CD4-positive, alpha-beta T cell treated with Interleukin-4 for 1 hour (primary cell): ENCODE data around the gene REXO2.
A peak's percentile ranks its signal among the peaks of the same experiment; 100 is the strongest.

ENCODE experiments used
- DNase-seq, 2 donors: peaks; one replicate each; pipeline ENCODE4 v3.0.0-alpha.2; 2020 to 2022

REXO2 gene

DNA sequence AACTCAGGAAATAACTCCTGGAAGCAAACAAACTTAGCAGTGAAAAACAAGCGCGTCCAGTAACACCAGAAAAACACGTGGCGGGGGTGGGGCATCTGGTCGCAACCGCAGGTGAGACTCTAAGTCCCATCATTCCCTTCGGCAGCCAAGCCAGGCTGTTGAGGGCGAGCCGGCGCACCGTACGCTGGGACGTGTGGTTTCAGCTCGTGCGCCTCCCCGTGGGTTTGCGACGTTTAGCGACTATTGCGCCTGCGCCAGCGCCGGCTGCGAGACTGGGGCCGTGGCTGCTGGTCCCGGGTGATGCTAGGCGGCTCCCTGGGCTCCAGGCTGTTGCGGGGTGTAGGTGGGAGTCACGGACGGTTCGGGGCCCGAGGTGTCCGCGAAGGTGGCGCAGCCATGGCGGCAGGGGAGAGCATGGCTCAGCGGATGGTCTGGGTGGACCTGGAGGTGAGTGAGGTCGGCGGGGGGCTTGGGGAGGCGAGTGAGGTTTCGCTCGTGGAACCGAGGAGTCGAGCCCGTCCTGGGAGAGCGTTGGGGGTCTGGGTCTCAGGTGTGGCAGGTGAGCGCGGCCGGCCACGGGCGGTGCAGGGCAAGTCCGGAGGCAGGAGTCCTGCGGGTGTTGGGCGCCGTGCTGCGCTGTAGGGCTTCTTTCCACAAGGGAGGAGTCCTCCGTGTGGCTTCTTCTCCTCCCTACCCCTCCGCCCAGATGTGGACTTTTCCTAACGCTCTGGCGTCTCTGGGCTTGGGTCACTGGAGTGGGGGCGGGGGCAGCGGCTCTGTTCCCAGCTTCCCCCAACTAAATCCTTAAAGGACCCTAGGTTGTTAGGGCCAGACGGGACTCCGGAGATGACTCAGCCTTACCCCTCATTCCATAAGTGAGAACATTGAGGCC lies at the start of gene REXO2:
REXO2 (plus strand) TSS at position 239 of the 892 bp plus-strand sequence; CDS start at position 301, 62 bp downstream.
- peak; percentile 95 for DNase-seq

DNA sequence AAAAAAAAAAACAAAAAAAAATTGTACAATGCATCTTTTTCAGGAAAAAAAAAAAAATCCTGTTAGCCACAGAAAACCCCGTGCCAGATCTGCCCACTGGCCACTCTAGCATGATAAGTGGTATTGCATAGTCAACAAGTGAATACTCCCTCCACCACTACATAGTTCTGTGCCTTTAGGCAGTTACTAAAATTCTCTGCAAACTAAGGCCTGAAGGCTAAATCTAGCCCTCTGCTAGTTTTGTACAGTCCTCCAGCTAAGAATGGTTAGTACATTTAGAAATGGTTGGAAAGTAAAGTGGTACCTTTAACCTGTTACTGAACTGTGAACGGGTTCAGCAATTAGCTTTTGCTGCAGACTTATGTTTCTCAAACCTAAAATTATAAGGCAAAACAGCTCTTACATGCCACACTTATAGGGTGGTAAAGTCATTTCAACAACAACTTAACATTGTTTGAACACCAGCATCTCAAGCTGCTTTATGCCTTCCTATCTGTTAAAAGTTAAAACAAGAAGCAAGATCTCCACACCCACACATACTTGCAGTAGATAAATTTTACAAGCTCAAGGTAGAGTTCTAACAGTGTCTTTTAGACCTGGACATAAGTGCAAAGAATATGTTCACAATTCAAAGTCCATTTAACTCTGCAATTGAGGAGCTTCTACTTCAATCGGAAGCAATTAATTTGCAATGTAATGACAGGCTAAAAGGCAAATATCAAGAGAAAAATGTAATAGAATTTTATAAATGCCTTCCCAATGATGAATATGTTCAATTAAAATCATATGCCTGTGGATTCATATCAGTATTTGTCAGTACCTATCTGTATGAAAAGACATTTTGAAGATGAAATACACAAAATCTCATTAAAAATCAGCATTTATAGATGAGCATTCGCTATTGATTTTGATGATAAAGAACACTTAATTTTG lies 46.3 kb upstream of the REXO2 start:
- DNase-seq, result no peak

DNA sequence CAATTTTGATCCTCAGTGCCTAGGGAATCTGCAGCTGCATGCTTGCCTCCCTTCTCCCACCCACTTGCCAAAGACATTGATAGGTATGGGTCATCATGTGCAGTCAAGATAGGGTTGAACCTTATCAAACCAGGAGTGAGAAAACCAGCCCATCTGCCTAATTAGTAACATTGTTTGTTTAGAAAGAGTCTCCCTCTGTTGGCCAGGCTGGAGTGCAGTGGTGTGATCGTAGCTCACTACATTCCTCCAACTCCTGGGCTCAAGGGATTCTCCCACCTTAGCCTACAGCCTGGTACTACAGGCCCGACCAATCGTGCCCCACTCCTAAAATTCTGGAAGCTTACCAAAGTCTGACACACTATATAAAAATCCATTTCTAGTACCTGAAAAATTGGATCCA lies 43.5 kb upstream of the REXO2 start:
- DNase-seq, result no peak

DNA sequence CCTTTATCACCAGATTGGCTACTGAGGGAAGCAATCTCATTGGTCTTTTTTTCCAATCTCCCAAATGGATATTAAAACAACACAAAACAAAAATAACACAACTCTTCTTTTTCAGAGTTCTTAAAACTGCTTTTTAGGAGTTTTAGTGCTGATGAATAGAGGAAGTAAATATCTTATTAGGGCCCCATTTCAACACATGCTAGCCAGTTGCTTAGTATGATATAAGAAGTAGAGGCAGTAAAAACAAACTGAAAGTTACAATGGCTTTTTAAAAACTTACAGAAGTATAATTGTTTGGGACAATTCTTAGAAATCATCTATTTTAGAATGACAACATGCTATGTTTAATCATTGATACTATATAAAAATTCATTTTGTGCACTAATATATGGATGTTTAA lies 42.4 kb upstream of the REXO2 start:
- no peak for DNase-seq

DNA sequence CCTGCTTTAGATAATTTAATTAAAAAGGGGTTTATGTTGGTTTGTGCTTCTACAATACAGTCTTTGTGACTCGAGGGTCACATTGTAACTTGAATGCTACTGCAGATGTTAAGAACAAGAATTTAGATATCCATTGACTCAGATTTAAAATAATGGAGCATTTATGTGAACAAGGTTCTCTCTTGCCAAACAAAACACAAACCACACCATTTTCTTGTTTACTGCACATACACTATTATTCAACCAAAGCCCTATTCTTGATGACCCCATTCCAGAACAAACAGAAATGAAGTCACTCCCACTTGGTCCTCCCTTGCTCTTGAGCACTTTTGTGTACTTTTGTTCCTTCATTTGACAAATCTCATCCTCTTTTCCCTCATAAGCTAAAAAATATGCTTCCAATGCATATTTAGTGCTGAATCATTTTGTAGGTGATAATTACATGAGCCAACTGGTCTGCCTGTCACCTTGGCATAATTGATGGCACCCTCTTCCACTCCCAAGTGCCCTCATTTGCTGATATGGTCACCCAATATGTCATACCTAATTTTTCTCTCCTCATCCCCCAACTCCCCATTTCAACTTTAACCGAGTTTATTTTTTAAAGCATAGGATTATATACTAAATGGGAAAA lies 41.8 kb upstream of the REXO2 start:
- no peak for DNase-seq

DNA sequence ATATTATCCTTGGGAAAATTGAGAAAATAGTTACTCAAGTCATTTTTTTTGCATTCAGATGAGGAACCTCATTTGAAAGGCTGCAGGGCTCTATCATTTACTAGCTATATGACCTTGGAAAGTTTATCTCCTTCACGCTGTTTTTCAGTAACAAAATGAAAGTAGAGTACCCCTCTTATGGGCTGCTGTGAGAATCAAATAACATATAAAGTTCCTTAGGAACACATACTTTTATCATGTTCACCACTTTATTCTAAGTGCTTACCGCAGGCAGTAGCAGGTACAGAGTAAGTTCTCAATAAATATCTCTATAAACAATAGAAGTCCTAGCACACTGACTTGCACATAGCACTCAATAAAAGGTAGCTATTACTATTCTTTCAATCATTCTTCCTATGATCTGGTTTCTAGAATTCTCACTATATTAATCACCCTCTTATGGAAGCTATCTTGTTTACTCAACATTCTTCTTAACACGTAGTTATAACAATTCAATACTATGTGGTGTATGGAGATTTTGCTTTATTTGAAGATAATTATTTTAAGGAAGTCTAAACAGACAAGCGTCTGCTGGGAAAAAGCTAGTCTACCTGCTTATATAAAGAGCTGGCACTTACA lies 40.9 kb upstream of the REXO2 start:
- no peak for DNase-seq

DNA sequence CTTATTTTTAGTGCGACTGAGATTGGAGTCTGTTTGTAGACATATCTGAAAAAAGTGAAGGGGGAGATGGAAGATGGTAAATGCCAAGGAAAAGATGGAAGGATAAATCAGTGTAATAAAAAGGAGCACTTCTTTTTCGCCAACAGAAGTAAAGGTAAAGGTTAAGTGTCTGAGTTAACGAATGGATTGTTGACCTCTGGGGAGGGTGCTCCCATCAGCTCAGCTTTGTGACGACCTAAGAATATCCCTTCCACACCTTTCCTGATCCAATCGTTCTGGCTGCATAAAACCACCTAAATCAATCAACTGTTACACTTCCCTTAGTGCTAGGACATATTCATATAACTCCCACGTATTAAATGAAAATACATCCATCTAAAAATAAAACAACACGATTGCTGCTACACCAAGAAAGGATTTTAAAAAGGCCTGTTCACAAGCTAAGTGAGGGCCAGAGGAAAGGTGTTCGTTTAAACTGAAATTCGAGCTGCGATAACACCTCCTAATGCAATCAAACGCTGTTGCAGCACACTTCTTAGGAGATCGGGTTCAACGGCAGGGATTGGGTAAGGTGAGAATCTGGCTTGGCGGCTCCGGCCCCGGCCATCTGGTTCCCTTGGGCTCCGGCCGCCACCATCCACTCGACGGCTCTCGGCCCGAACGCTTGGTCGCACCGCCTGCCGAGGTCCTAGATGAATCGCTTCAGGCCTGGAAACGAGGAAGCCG lies 39.6 kb upstream of the REXO2 start:
- no peak for DNase-seq

DNA sequence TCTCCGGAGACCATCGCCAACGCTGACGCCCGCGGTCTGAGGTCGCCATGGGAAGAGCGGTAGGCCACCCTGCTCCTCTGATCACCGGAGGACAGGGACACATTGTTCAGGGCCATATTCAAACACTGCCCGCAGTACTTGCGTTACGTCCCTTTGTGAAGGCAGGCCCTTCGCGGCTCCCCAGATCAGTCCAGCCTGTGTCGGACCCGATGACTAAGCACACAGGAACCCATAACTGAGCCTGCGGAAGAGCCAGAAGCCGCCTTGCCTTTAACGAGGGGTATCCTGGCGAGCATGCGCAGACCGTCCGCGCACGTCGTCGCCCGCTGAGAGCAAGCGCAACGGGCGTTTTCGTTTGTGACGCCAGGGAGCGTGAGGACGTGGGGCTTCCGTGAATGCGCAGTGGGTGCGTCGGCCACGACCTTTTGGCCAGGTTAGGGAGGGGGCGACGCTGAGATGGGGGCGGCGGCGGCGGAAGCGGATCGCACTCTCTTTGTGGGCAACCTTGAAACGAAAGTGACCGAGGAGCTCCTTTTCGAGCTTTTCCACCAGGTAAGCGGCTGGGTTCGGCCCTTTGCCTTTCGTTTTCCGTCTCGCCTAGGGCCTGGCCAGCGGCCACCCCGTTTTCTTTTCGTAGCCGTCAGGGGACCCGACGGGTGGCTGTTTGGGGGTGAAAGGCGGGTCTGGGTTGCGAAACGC lies 38.9 kb upstream of the REXO2 start, which contains the start of the genes C11orf71 and RBM7:
C11orf71 (minus strand) TSS at position 296 of the 699 bp plus-strand sequence; CDS start at position 116, 180 bp downstream.
RBM7 (plus strand) TSS at position 451 of the 699 bp plus-strand sequence; CDS start at position 457, 6 bp downstream.
- peak; percentile 98 to 99 for DNase-seq

DNA sequence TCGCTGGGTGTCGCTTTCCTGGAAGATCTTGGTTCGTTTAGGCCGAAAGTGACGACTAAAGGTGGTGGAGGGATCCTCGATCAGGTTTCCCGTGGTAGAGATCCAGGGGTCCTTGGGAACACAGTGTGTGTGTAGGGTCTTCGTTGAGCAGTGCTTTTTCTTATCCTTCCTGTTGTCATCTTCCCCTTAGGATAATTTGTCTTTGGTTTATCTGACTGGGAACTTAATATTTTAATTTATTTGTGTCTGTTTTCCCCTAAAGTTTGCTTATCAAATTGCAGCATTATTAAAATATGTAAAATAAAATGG lies 38.4 kb upstream of the REXO2 start:
- DNase-seq, result no peak

DNA sequence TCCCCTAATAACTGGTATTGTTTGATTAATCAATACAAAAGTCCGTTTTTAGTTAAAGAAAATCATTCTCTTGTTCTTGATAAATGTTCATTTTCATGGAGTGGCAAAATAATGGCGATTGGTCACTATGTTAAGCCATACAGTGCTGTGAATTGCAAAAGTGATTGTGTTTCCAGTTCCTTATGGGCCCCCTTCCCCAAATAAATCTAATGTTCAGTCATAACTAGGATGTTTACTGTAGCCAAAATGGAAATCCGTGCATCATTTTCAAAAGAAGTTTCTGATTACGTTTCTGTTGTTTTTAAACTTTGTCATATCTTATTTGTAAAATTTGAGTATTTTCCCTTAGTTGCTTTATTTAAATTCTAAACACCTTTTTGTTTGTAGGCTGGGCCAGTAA lies 38.0 kb upstream of the REXO2 start:
- no peak for DNase-seq

DNA sequence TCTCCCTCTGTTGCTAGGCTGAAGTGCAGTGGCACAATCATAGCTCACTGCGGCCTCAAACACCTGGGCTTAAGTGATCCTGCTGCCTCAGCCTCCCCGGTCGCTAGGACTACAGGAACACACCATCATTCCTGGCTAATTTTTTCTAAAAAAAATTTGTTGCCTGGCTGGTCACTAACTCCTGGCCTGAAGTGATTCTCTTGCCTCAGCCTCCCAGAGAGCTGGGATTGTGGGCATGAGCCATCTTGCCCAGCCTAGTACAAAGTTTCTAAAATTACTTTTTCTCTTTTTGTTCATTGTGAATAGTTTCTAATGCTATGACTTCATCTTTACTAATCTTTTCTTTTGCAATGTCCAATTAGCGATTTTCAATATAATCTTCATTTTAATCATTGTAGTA lies 26.3 kb upstream of the REXO2 start:
- DNase-seq, result no peak

DNA sequence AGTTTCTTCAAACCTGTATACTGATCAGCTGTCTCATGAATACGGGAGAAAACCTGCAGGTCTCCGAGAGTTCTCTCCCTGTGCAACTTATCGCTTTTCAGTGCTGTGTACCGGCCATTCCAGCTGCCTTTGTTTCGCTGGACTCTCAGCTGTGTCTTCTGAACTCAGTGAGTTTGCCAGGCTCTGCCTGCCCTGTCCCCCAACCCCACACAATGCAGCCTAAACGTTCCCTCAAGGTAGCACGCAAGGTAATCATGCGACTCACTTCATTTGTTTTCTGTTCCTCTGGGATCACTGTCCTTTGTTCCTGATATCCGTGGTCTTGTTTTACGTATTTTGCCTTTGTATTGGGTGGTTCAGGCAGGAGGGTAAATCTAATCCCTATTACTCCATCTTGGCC lies 25.3 kb upstream of the REXO2 start:
- no peak for DNase-seq

DNA sequence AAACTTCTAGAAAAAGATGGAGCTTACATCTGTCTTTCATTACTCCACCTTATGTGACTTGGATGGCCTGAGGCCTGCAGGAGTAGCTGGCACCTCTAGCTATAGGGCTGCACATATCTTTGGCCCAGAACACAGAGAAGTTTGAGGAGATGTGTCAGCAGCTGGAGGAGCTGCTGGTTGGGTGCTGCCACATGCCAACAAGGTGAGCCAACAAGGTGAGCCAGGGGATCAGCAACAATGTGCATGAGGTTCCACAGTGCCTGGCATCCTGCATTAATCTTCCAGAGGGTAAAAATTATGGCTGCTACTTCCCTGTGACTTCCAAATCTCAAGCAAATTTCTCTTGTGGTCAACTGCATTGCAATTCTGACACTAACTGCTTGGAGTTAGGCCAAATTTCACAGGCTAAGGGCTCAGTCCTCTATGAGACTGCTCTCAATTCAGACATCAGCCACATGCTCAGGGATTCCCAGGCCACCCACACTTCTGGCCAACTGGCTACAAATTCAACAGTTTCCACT lies 22.8 kb upstream of the REXO2 start:
- no peak for DNase-seq

DNA sequence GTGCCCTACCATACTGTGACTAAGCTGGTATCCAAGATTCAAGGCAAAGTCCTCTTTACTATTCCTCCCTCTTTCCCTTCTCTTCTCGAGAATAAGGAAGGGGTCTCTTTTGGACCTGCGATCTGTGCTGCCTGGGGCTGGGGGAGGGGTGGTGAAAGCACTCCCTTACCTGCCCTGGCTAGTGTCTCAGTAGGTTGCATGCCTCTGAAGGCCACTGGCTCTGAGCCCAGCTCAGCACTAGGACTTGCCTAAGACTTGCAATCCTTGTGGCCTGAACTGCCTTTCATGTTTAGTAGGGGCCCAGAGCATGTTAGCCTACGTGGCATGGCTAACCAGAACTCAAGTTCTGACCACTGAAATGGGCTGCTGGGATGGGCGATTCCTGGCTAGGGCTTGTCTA lies 13.0 kb upstream of the REXO2 start:
- DNase-seq, result no peak

DNA sequence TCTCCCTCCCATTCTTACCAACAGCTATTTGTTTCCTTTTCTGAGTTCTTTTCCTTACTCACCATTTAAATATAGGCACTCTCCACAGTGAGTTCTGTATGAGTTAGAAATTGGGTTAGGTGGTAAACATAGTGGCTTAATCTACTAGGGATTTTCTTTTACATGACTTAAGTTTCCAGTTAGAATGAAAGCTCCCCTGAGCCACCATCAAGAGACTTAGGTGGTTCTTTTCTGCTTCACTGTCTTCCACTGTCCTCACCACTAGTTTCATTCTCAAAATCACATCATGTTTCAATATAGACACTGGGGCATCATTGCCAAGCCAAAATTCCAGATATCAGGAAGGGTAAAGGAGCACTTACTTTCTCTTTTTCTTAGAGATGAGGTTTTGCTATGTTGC lies 9.0 kb upstream of the REXO2 start:
- no peak for DNase-seq

DNA sequence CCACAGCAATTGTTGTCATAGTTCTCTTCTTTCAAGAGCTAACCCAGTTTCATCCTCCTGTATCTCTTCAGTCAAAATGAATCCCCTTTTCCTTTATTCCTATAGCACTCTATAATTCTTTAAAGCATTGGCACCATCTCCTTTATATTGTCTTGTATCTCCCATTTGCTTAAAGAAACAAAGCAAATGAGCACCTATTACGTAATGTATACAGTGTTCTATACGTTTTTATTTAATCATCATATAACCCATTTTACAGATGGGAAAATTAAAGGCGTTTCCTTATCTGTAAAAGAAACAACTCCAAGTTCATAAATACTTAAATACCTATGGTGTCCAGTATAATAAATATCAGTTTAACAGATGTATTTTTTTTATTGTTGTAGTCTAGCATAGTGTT lies 6.4 kb upstream of the REXO2 start:
- DNase-seq, result no peak

DNA sequence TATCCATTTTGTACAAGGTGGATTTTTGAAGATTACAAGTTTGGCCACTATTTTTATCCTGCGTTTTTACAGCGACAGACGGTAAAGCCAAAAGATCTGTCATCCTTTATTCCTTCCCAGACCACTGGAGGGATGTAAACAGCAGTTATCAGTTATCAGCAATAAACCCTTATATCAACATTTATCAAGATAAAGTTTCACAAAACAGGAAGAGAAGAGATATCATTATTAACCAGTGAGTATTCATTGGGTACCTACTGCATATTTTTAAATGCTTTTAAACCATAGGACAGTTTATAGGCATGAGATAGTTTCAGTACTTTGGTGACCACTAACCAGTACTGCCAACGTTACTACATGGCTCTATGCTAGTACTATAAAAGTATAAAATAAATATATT lies 5.9 kb upstream of the REXO2 start:
- DNase-seq, result no peak

DNA sequence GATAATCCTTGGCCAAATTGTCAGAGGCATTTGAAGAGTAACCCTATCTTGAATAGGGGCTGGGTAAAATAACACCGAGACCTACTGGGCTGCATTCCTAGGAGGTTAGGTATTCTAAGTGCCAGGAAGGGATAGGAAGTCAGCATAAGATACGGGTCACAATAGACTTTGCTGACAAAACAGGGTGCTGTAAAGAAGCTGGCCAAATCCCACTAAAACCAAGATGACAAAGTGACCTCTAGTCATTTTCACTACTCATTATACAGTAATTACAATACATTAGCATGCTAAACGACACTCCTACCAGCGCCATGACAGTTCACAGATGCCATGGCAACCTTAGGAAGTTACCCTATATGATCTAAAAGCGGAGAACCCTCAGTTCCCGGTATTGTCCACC lies 964 bp upstream of the REXO2 start:
- no peak for DNase-seq

DNA sequence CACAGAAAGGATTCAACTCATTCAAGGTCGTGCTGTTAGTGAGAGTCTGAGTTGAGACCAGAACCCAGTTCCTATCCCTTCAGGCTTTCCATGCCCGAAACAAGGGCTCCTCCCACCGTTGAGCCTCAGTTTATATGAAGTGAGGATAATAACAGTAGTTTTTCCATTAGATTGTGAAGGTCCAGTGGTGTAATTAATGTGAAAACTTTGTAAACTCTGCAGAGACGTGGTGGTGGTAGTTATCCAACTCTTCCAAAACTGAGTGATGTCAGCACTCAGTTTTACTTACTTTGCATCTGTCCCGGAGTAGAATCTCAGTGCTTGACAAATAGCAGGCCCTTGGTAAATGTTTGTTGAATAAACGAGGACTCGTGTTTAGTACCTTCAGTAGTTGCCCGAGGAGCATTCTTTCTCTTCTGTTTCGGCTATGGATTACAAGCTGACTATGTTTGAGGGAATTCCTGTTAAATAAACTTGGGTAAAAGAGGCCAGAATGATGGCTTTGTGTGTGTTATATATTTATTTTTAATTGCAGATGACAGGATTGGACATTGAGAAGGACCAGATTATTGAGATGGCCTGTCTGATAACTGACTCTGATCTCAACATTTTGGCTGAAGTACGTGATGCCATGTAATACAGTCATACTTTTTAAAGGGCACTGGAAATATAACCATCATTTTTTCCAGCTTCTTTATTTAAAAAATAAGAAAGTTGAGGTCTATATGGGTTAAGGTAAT lies 1.0 kb downstream of the REXO2 start:
- no peak for DNase-seq

DNA sequence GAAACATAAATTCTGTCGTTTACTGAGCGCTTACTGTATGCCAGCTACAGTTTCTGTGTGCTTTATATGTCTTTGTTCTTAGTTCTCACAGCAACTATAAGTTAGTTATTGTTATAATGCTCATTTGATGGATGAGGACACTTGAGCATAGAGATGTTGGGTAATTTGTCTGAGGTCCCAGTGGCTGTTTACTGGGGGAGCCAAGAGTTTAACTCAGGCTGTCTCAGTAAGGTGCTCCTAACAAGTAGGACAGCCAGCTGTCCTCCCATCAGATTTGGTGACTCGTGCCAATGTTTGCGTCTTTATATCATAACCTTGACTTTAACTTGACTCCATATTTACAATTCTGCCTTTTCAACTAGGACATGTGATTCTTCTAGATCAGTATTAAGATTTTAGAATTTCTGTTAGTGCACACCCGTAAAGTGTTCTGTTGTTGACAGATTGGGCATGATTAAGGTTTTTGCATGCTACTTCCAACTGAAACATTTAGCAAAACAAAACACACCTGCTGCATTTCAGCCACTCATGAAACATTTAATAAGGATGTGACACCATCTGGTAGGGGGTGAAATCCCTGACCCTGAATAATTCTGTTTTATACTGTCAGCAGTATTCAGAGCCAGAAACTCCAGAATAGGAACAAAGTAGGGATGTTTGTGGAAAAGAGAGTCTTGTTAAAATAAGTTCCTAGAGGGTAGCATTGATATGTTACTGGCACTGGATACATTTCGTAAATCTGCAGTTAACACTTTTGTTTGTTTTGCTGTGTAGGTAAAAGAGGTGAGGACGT lies 1.9 kb downstream of the REXO2 start:
- DNase-seq, result no peak
